GM18951 (cell line): ENCODE results near the gene RBM28.

Source experiments
- POLR2A ChIP-seq: IDR thresholded peaks from 4 replicates; pipeline ENCODE4 v1.6.1; 2011; ENCODE audit warnings: mild to moderate bottlenecking; ENCODE audit not compliant: insufficient read length, insufficient read depth; ENCODE audit errors: extremely low read depth
- in situ Hi-C: fragments of 300-500 bp; cut with MboI; formaldehyde crosslinking; loops from one replicate; pipeline ENCODE4 v1.12.0; 2022; ENCODE audit warnings: low sequenced_read_pairs, mixed read lengths, inconsistent platforms; ENCODE audit not compliant: unreplicated experiment

The RBM28 gene

DNA sequence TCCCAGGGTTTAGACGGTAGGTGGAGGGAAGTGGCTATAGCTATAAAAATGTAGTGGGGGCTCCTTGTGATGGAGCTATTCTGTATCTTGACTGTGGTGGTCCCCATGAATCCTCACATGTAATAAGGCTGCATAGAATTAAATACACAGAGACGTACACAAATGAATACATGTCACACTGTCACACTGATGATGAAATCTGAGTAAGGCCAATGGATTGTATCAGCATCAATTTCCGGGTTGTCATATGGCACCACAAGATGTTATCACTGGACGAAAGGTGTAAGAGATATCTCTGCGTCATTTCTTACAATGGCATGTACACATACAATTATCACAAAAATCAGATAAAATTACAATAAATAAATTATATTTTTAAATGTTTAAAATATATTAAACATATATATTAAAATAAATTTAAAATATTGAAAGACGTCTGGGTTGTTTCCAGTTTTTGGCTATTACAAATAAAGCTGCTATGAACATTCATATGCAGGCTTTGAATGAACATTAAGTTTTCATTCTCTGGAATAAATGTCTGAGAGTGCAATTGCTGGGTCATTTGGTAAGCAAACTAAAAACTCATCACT is 64.5 kb downstream of the RBM28 start:
- TF ChIP-seq POLR2A: no peak

DNA sequence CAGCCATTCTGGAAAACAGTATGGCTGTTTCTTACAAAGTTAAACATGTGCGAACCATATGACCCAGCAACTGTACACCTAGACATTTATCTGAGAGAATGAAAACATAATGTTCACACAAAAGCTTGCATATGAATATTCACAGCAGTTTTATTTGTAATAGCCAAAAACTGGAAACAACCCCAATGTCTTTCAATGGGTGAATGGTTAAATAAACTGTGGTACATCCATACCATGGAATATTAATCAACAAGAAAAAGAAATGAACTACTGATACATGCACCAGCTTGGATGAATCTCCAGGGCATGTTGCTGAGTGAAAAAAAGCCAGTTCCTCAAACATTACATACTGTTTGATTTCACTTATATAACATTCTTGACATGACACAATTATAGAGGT is 65.3 kb downstream of the RBM28 start:
- TF ChIP-seq POLR2A: no peak
- in situ Hi-C loops: no loop called here

More for the DNA sequence above, 64.5 kb downstream of the RBM28 start:
- in situ Hi-C loops: no loop called here

- in situ Hi-C loops: no loop called here
Measured at GRCh38 chr7:128275681-128276080, 68.0 kb downstream of the RBM28 start.

GRCh38 chr7:128274884-128275603 is 68.7 kb downstream of the RBM28 start:
- no peak for TF ChIP-seq POLR2A
- in situ Hi-C loops: no loop called here

More at GRCh38 chr7:128275681-128276080, 68.0 kb downstream of the RBM28 start:
- no peak for TF ChIP-seq POLR2A

DNA sequence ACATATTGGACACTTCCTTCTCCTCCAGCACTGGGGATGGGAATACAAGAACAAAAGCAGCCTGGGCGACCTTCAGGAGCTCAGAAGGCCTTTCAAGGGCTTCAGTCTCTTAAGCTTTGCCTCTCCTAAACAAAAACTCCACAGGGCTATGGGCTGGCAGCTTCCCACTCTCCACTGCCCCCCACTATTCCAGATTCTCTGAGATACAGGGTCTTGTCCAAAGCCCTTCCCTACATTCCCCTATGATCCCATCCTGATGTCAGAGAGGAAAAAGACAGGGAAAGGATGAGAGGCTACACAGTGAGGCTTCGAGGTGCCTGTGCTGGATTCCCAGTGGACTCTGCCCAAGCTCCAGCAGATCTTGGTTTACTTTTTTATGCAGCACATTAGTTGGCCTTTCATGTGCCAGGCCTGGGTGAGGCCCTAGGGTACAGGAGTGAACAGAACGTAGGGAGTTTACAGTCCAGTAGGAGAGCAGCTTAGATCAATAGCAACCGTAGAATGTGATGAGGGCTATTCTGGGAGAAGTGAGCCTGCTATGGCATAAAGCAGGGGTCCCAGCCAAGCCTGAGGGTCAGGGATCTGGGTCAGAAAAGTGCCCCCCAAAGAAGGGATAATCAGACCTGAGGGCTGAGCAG is 69.3 kb downstream of the RBM28 start:
- in situ Hi-C loops: no loop called here
- no peak for TF ChIP-seq POLR2A

DNA sequence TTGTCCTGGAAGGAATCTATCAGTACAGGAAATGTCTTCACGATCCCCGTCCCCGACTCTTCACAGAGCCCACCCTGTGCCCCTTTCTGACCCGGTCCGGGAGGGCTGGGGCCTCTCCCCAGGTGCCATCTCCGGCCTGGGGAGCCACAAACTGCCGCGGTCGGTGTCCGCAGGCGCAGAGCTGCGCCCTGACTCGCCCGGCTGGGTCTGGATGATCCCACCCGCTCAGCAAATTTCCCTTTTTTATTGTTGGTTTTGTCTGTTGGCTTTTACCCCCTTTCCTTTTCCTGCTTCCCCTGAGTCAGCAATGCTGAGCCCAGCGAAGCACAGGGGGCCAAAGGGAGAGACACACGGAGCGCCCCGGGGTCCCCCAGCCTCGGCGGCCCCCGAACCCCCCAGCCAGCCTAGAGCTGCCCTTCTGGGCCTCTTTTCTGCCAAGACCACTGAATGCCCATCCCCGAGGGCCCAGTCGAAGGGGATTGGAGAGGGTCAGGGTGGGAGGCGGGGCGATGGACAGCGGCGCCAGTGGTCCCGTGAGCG is 71.7 kb downstream of the RBM28 start:
- in situ Hi-C loops: no loop called here
- TF ChIP-seq POLR2A: no peak

DNA sequence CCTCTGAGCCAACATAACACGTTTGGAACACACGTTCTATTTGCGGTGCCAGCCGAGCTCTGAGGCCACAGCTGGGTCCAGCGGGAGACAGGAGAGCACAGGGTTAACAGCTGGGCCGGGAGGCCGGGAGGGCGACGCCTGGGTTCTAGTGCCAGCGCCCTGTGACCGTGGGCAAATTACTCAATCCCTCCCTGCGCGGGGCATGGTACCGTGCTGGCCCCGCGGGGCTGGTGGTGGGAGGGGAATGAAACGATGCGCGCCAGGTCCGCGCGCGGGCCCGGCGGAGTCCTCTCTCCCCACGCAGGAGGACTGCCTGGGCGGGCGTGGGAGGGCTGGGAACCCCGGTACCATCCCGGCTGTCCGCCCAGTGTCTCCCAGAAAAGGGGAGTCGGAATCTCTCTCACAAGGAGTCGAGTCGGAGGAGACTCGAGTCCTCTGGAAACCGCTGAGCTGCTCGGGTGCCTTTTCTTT is 72.2 kb downstream of the RBM28 start:
- in situ Hi-C loops: no loop called here
- TF ChIP-seq POLR2A: no peak

DNA sequence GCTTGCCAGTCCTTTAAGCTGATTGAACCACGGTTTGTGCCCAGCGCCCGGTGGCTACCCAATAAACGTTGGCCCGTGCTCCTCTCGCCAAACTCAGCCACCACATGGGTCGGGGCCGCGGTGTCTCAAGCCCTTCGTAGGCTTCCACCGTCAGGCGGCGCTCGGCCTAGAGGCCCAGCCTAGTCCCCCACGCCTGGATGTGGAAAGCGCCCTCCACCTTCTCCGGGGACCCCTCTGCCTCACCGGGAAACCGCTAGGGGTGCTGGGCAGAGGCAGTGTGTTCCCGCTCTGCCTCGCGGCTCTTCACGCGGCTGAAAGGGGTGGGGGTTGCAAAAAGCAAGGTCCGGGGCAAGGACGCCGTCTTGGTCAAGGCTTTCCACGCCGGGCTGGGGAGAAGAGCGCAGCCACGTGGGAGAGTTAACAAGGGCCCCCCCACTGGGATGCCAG is 72.9 kb downstream of the RBM28 start:
- in situ Hi-C loops: no loop called here
- TF ChIP-seq POLR2A: no peak

GRCh38 chr7:128268233-128268632 is 75.5 kb downstream of the RBM28 start:
- TF ChIP-seq POLR2A: no peak
- in situ Hi-C loops: no loop called here

DNA sequence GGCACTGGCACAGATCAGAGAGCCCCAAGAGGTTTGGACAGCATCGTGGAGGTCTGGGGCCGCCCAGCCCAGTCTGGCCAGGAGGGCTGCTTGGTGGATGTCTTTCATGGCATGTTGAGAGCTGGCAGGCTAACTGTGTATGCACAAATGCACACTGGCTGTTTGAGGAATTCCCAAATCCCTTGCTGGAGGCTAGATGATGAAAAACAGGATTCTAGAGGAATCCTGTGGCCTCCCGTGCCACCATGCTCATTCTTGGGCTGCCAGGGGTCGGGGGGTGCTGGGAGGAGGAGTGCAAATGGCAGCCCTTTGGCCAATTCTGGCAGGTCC is 76.1 kb downstream of the RBM28 start:
- in situ Hi-C loops: no loop called here
- no peak for TF ChIP-seq POLR2A

- TF ChIP-seq POLR2A: no peak
- in situ Hi-C loops: no loop called here
Measured at GRCh38 chr7:128266883-128267594, 76.7 kb downstream of the RBM28 start.

GRCh38 chr7:128266529-128266882 is 77.2 kb downstream of the RBM28 start:
- in situ Hi-C loops: no loop called here
- no peak for TF ChIP-seq POLR2A

DNA sequence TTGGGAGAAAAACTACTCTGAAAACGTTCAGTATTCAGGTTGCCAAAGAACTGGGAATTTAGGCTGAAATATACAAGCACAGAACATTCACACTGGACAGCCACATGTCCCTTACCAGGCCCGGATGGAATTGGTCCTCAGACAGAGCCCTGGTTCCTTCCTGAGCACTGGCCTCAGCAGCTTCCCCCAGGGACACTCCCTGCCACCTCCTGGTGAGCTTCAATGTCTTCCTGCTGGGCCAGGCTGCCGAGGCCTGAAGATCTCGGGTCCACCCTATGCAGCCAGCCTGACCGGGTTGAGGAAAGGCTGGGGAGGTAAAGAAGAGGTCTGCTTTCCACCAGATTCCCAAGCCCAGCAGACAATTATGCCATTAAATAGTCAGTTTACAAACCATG is 77.8 kb downstream of the RBM28 start:
- in situ Hi-C loops: no loop called here
- TF ChIP-seq POLR2A: no peak
